Measurements from ENCODE around the gene LGR6. TPM values are rescaled to one million over a fixed set of nuclear protein-coding genes. Genes with fewer than 3 reads are reported as not detected.

The LGR6 gene
- total RNA-seq, 2 donors from 2014 or later: 1.3 to 1.6 TPM

DNA sequence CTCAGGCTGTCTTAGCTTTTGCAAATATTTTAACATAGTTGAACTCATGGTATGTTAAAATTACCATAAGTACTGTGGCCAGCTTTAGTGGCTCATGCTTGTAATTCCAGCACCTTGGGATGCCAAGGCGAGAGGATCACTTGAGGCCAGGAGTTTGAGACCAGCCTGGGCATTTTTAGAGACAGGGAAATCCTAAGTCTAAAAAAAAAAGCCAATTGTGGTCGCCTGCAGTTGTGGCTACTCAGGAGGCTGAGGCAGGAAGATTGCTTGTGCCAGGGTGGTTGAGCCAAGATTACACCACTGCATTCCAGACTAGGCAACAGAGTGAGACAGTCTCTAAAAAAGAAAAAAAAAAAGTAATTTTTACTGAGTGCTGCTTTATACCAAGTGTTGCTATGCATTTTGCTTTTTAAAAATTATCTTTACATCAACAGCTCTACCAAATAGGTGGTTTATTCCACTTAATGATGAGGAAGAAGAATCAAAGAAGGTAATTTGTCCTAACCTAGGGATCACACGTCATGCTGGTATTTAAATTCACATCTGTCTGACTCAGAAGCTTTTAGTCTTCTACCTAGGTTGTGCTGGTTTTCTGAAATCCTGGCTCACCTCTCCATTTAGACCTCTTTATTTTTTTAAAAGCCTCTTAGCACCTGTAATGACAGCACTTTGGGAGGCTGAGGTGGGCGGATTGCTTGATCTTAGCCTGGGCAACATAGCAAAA lies 171.7 kb downstream of the LGR6 start:
- intact Hi-C loops (cut with DNase I): no loop called here
- Histone ChIP-seq H3K9me3 (no peaks in the 10 kb centered on the region), H3K36me3 (no peaks in the 10 kb centered on the region), H3K4me3 (no peak overlapping the region), H3K9ac (ENCODE audit: low read depth in 2 of 2, low read length in 2 of 2) (no peak overlapping the region), H3K27ac (no peak overlapping the region), H3K27me3 (no peaks in the 10 kb centered on the region), H3K4me1 (no peaks in the 10 kb centered on the region)
- DNase-seq: no peak
- TF ChIP-seq, protein P1, sequence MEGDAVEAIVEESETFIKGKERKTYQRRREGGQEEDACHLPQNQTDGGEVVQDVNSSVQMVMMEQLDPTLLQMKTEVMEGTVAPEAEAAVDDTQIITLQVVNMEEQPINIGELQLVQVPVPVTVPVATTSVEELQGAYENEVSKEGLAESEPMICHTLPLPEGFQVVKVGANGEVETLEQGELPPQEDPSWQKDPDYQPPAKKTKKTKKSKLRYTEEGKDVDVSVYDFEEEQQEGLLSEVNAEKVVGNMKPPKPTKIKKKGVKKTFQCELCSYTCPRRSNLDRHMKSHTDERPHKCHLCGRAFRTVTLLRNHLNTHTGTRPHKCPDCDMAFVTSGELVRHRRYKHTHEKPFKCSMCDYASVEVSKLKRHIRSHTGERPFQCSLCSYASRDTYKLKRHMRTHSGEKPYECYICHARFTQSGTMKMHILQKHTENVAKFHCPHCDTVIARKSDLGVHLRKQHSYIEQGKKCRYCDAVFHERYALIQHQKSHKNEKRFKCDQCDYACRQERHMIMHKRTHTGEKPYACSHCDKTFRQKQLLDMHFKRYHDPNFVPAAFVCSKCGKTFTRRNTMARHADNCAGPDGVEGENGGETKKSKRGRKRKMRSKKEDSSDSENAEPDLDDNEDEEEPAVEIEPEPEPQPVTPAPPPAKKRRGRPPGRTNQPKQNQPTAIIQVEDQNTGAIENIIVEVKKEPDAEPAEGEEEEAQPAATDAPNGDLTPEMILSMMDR (IDR thresholded peaks at IDR 0.05): no peak

DNA sequence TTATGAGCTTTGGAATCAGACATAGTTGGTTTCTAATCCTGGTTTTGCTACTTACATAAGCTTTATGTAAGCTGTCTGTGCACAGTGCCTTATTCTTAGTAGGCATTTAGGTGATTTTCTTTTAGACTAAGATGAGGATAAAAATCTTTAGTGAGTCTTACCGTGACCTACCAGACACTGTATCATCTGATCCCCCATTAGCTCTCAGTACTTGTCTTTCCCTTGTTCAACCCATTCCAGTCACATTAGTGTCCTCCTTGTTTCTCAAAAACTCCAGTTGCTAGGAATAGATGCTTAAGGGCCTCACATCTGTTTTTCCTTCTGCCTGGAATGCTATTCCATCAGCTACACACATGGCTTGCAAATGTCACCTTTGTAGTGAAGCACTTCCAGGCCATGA lies 173.7 kb downstream of the LGR6 start:
- Histone ChIP-seq H3K9ac (ENCODE audit: low read depth in 2 of 2, low read length in 2 of 2) (no peak overlapping the region), H3K36me3 (no peaks in the 10 kb centered on the region), H3K4me3 (no peak overlapping the region), H3K9me3 (no peaks in the 10 kb centered on the region), H3K4me1 (no peaks in the 10 kb centered on the region), H3K27me3 (no peaks in the 10 kb centered on the region), H3K27ac (no peak overlapping the region)
- intact Hi-C loops (cut with DNase I): no loop called here
- DNase-seq: no peak
- TF ChIP-seq, protein P1 (IDR thresholded peaks at IDR 0.05): no peak

Other genes starting within 250 kb of the LGR6 start
- 10 to 100 TPM in 1 of 2 donors, 1 to 10 TPM in 1; 7.6 to 64.5 TPM for gene LMOD1, start 247.3 kb upstream of the LGR6 start, total RNA-seq
- 10 to 100 TPM; 63.4 to 84.7 TPM for gene TIMM17A, start 238.3 kb upstream of the LGR6 start, total RNA-seq
- gene RNPEP, start 211.2 kb upstream of the LGR6 start, total RNA-seq: 100 to 1,000 TPM; 142 to 147 TPM
- 1,000 to 10,000 TPM in 1 of 2 donors, 100 to 1,000 TPM in 1; 749 to 1,162 TPM for gene ELF3, start 183.2 kb upstream of the LGR6 start, total RNA-seq
- 1 to 10 TPM; 1.6 to 3.1 TPM for gene GPR37L1, start 70.9 kb upstream of the LGR6 start, total RNA-seq
- gene ARL8A, start 49.1 kb upstream of the LGR6 start, total RNA-seq: 10 to 100 TPM; 30.3 to 57.0 TPM
- 1 to 10 TPM; 2.0 to 2.9 TPM for gene PTPN7, start 33.2 kb upstream of the LGR6 start, total RNA-seq
- gene UBE2T, start 148.1 kb downstream of the LGR6 start, total RNA-seq: 10 to 100 TPM; 12.7 to 42.8 TPM
- gene PPP1R12B, start 154.9 kb downstream of the LGR6 start, total RNA-seq: 100 to 1,000 TPM in 1 of 2 donors, 10 to 100 TPM in 1; 41.1 to 125 TPM